GM19238 (cell line): Measurements from ENCODE around the gene B9D1.

Experiments used
- DNase-seq: peaks from one replicate; pipeline ENCODE4 v3.0.0; 2011; ENCODE audit warnings: low spot score; ENCODE audit not compliant: insufficient read length

The B9D1 gene, protein sequence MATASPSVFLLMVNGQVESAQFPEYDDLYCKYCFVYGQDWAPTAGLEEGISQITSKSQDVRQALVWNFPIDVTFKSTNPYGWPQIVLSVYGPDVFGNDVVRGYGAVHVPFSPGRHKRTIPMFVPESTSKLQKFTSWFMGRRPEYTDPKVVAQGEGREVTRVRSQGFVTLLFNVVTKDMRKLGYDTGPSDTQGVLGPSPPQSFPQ

DNA sequence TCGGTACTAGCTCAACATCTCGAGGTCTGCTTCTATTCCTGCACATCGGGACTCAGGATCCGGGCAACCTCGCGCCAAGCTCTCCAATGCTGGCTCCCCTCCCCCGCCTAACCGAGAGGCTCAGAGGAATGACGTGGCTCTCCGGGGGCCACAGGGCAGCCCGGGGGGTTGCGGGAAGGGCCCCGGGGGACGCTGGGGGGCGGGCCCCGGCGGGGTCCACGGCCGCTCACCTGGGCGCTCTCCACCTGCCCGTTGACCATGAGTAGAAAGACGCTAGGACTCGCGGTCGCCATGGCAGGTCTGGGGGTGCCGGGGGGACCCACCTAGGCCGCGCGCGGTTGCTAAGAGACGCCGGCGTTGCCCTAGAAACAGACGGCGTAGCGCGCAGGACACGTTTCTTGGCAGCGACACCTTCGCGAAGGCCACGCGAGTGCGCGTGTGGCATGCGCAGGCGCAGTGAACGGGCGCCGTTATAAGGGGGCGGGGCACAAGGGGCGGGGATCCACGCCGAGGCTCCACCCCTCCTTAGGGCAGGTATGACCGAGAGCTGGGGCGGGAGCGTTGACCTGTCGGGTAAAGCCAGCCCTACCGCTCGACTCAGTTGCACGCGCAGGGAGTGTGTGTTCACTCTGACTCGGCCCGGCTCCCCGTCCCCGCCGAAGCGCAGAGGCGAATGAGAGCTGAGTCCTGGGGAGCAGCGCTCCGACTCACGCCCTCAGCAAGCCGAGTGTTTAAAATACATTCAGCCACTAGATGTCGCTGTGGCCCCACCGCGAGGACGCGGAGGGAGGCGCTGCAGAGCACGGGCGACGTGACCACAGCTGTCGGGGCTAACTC is at the start of gene B9D1:
B9D1 (minus strand) TSS at position 447 of the 837 bp plus-strand sequence; CDS start at position 293, 154 bp downstream.
- peak; percentile 92 for DNase-seq

DNA sequence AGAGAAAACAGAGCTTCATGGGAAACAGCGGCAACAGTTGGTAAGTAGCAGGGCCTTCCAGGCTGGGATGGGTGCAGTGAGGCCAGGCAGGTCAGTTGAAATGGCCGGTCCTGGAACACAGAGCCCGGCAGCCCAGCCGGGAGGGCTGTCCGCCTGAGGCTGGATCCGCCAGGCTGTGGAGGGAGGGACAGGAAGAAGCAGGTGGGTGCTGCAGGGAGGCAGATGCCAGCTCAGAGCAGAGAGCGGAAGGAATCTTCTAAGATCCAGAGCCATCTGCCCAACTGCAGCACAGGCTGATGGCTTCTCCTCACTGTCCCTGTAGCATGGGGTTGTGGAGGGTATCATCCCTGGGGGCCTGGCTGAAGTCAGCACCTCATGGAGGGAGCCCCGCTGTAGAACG is 49.1 kb upstream of the B9D1 start:
- DNase-seq: no peak

GRCh38 chr17:19410875-19411620 is 48.5 kb upstream of the B9D1 start, which contains the start of gene RNF112:
RNF112 (plus strand) TSS chr17:19411232; CDS start chr17:19411409, 177 bp downstream.
- no peak for DNase-seq

DNA sequence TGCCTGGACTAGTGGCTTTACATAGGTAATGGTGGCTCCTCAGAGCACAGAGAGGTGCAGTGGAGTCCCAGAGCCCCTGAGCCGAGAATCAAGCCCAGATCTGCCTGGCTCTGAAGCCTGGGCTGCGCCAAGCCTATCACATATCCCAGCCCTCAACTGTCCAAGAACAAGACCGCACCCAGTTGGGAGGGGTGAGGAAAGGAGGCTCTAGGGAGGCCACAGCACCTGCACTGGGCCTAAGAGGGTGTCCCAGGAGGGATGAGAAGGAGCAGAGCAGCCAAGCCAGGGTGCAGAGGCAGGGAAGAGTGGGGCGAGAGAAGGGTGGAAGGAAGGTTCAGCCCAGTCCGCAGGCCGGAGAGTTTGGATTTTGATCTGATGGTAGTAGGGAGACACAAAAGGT is 47.6 kb upstream of the B9D1 start:
- DNase-seq: no peak

GRCh38 chr17:19409509-19409908 is 47.0 kb upstream of the B9D1 start:
- no peak for DNase-seq

GRCh38 chr17:19409066-19409465 is 46.5 kb upstream of the B9D1 start:
- DNase-seq: no peak

- DNase-seq: no peak
Measured at GRCh38 chr17:19408346-19408710, 45.8 kb upstream of the B9D1 start.

- DNase-seq: no peak
Measured at GRCh38 chr17:19407601-19408345, 45.2 kb upstream of the B9D1 start.

DNA sequence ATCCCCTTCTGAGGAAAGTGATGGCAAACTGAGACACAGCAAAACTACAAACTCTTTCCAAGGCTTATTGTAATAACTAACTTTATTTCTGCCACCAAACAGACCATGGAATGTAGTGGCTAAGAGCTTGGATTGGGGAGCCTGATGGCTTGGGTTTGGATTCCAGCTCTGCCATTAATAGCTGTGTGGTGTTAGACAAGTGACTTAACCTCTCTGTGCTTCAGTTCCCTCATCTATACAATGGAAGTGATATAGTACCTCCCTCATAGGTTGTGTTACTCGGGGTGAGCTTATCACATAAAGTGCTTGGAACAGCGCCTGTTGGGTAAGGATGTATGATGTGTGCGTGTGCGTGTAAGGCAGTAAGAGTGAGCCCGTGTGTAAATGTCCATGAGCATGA is 42.6 kb upstream of the B9D1 start:
- no peak for DNase-seq

DNA sequence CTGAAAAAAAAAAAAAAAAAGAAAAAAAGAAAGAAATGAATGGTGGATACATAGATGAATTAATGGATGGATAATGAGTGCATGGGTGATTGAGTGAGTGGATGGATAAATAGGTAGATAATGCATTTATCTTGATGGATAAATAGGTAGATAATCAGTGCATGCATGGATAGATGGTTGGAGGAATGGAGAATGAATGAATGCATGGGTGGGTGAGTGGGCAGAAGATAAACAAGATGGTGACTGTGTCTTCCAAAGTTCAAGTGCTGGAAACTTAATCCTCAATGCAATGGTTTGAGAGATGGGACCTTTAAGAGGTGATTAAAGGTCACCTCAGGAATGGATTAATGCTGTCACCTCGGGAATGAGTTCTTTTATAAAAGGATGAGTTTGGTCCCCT is 41.7 kb upstream of the B9D1 start:
- no peak for DNase-seq

DNA sequence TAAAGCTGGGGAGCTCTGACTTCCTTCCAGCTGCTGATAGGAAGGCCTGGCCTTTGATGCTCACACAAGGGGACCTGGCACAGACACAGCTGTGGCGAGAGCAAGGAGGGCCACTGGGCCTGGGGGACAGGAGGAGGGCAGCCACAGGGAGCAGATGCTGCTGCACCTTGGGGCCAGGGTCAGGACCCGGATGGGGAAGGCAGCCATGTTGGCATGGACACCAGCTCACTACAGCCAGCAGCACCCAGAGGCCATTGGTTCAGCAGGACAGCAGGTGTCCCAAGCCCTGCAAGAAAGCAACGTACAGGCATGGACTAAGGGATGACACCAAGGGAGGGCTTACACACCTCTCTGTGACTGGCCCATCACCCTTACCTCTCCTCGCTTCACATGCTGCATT is 40.5 kb upstream of the B9D1 start:
- no peak for DNase-seq

DNA sequence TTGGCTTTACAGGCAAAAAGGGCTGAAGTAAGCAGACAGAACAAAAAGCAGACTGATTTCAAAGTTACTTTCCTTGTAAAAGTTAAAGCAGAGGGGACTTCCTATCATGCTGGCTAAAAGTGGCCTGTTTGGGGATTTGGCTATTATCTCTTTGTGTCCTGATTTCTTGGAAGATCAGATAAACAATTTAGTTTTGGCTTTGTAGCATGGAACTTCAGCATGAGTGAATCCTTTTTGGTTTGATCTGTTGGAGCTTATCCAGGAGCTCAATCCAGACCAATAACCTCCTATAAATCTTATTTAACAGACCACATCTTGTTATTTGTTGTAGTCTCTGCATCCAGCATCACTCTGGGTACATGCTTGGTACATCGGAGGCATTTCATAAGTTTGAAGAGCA is 39.6 kb upstream of the B9D1 start:
- no peak for DNase-seq

DNA sequence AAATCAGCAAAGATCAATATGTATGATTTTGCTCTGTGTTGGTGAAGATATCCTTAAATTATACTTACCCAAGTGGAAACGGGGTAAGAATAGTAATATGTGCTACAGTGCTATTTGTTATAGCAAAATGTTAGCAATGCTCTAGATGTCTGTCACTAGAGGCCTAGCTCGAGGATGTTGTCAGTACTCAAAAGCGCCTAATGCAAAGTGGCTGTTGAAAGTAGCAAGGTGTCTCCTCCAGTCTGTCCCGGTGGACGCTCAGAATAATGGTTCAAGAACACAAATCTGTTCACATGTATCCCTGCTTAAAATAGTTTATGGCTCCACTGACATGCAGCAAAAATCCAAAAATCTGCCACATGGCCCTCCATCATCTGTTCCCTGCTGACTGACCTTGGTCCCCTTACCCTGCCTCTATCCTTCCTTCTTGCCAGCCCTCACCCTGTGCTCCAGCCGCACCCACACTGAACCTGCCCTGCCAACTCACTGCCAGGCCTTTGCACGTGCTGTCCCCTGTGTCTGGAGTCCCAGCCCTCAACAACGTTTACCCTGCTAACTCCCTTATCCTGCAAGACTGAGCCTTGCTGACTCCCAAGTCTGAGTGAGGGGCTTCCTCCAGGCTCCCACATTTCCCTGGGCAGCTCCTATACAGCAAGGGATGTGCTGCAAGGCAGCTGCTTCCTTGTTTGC is 38.9 kb upstream of the B9D1 start:
- DNase-seq: no peak

- no peak for DNase-seq
Measured at GRCh38 chr17:19399750-19400450, 37.4 kb upstream of the B9D1 start.

DNA sequence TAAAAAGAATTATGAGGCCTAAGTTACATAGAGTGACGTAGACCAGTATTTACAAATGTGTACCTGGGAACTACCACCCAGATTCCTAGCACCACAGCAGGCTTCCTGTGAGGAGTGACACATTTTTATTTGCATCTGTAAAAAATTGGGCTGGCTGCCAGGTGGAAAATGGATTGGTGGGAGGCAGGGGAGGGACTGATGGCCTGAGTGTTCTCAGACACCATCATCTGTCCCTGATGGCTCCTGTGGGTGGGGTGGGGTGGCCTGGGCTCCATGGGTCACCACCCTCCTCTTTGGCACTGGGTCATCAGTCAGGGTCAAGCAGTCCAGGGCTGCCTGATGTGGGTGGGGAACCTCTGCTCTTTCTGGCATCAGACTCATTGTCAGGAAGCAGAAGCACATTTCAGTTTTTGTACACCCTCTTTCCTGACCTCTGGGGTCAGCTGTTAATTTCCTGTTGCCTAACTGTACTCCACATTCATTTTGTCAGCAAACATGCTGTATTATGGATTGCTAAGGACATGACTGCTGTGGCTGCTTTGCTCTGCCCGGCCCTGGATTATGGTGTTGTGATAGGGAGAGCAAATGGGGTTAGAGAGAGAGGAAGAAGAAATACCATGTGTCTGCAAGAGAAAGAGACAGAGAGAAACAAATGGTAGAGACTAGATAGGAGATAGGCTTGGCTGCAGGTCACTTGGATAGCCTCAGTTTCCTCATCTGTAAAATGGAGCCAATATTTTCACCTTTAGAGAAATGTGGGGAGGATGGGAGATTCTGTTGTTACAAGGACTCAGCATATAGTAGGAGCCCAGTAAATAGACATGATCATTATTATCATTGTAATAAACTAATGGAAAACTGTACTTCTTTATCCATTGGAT is 36.0 kb upstream of the B9D1 start:
- DNase-seq: no peak

- no peak for DNase-seq
Measured at GRCh38 chr17:19397556-19398041, 35.1 kb upstream of the B9D1 start.

DNA sequence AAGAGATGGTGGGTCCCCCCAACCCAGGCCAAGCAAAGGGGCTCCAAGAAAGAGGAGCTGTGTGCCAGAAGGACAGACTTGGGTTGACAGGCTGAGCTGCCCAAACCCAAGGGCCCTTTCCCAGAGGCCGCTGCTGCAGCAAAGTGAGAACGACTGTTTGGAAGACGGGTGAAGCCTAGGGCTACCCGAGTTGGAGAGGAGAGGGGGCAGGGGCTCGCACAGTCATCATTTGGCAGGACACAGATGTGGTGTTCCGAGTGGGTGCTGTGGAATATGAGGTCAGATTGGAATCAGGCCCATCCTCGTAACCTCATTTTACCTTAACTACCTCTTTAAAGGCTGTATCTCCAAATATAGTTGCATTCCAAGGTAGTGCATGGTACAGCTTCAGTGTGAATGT is 29.8 kb upstream of the B9D1 start:
- DNase-seq: no peak

DNA sequence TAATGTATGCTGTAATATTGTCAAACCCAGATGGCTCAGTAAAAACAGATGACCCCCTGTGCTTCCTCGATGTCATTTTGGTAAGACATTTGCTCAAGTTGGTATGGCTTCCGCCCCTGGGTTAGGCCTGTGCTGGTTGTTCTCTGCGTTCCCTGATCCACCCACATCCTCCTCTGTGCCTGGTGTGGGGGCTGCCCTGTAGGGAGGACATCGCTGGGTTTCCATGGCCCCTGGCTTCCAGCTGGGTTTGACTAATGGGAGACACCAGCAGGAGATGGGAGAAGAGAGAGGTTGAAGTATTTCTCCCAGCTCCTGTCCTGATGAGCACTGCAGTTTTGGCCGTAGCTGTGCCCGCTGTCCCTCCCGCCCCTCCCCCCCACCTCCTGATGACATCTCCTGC is 28.9 kb upstream of the B9D1 start:
- no peak for DNase-seq

GRCh38 chr17:19390951-19391350 is 28.4 kb upstream of the B9D1 start:
- no peak for DNase-seq
